ENCODE data around the gene LRRK2.

DNA sequence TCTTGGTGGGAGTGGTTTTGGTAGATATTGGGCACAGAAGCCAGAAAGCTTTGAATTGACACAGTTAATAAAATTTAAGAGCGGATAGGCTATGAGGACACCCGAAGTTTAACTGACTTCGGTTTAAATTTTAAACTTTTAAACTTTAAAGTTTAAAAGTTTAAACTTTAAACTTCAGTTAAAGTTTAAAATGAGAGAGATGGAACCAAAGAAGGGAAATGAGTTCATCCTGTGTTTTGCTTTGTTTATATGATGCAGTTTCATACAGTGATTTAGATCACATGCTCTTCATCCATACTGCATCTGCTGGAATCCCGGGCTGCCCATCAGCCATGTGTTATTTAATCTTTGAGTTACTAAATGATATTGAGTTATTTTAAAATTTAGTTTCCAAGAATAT, 27.2 kb upstream of the LRRK2 start:
- TF ChIP-seq POLR2AphosphoS5 (IDR thresholded peaks at IDR 0.05; ENCODE audit: borderline replicate concordance, low read depth, low read length) = no peak
- no peak for TF ChIP-seq EZH2 (IDR thresholded peaks at IDR 0.05)
